AG09319 (cell line): ENCODE data around the gene EHD2.

Source experiments
- DNase-seq: peaks from one replicate; pipeline ENCODE4 v3.0.0-alpha.2; 2010; ENCODE audit warnings: low read depth; ENCODE audit errors: extremely low read depth
- CTCF ChIP-seq: IDR thresholded peaks from 2 replicates; pipeline ENCODE4 v1.5.1; 2011; ENCODE audit warnings: low read depth, mild to moderate bottlenecking, inconsistent platforms, low read length, moderate library complexity

The EHD2 gene

GRCh38 chr19:47693489-47693888 lies 19.7 kb upstream of the EHD2 start:
- no peak; the same call in 1 of the 2 replicates for TF ChIP-seq CTCF
- no peak for DNase-seq

GRCh38 chr19:47693903-47694302 lies 19.3 kb upstream of the EHD2 start:
- TF ChIP-seq CTCF: no peak
- no peak for DNase-seq

GRCh38 chr19:47694466-47695273 lies 18.6 kb upstream of the EHD2 start:
- no peak for DNase-seq
- no peak for TF ChIP-seq CTCF

- TF ChIP-seq CTCF: no peak
Measured at GRCh38 chr19:47695533-47696262, 17.5 kb upstream of the EHD2 start.

GRCh38 chr19:47696635-47697034 lies 16.6 kb upstream of the EHD2 start:
- no peak for TF ChIP-seq CTCF
- no peak for DNase-seq

More at GRCh38 chr19:47695533-47696262, 17.5 kb upstream of the EHD2 start:
- no peak for DNase-seq

- peak; percentile 57 for DNase-seq
- no peak; the same call in none of the 2 replicates for TF ChIP-seq CTCF
Measured at GRCh38 chr19:47697863-47698609, 15.2 kb upstream of the EHD2 start.
